H1 (cell line): Measurements from ENCODE around the gene IGLL5. TPM values are rescaled to one million over a fixed set of nuclear protein-coding genes. Genes with fewer than 3 reads are reported as not detected.

Experiments used
- GABPA ChIP-seq: IDR thresholded peaks from 2 replicates; pipeline ENCODE4 v1.6.1; 2011; ENCODE audit warnings: mild to moderate bottlenecking, low read length, moderate library complexity, borderline replicate concordance; ENCODE audit not compliant: insufficient read depth
- TEAD4 ChIP-seq: IDR thresholded peaks from 2 replicates; pipeline ENCODE4 v1.6.1; 2012; ENCODE audit warnings: low read depth, low read length, inconsistent platforms, mixed read lengths
- polyA plus RNA-seq, 7 experiments: library from polyadenylated mRNA; depleted of rRNA in 3 of 7; stranded (reverse) in 5 of 7; unstranded in 2 of 7; fragments of >200 nt in 5 of 7; fragments of 200-250 nt in 2 of 7; gene quantifications; 1 replicate in 5 of 7; 2 replicates in 1 of 7; 4 replicates in 1 of 7; pipeline versions ENCODE4 v1.2.1 to v1.2.3, GENCODE V29; 2011 to 2013; ENCODE audit warnings: missing spikeins in 2 of 7, mixed read lengths in 2 of 7
- total RNA-seq: library from RNA; stranded (reverse); fragmentation: NEBNext Ultra II Directional; extraction: Animal tissue kit (Norgen Biotek cat#: 25700); gene quantifications from 2 replicates; pipeline ENCODE4 v1.2.1, GENCODE V29; 2021
- TF ChIP-seq, protein P1 (sequence below): fragments of 300-600 bp; sonication (generic); IDR thresholded peaks from 2 replicates; pipeline ENCODE4 v1.7.1; 2012; ENCODE audit warnings: low read length, moderate library complexity, mild to moderate bottlenecking, inconsistent platforms; ENCODE audit not compliant: insufficient replicate concordance

The IGLL5 gene
- total and polyA plus RNA-seq, 2 of the 8 experiments (the other 6 are each of a cell fraction or from before 2014, with no cell fraction given), result not detected

DNA sequence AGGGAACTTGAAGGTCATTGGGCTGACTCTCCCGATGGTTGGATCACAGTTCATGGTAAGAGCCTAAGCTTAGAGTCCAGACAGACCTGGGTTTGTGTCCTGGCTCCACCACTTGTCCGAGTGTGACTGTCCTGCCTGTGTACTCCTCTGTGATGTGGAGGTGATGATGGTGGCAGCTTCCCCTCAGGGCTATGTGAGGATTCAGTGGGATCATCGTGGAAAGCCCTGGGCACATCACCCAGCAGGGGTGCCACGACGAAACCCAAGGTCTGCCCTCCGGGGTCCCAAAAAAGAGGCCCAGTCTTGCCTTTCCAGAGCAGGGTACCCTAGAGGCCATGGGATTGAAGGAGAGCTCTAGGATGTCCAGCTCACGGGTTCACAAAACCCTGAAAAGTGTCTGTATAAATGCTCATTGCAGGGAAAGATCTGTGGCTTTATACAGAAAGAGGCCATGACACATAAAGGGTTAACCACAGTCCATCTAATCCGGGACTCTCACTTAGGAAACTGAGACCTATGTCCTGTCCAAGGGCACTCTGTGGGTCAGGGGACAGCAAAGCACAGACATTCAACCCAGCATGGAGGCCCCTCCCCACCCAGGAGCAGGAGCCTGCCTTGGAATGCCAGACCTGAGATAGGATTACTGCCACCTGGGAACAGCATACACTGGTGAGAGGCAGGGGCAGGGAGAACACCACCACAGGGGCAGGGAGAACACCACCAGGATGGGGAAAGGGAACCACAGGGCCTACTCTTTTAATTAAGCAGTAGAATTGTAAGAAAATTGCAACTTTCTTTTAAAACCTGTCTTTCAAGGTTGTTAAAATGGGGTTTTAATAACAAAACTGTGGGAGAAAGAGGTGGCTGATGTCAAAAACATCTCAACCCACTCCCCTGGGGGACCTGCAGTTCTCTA is 51.3 kb downstream of the IGLL5 start (continued):
- TF ChIP-seq, protein P1, sequence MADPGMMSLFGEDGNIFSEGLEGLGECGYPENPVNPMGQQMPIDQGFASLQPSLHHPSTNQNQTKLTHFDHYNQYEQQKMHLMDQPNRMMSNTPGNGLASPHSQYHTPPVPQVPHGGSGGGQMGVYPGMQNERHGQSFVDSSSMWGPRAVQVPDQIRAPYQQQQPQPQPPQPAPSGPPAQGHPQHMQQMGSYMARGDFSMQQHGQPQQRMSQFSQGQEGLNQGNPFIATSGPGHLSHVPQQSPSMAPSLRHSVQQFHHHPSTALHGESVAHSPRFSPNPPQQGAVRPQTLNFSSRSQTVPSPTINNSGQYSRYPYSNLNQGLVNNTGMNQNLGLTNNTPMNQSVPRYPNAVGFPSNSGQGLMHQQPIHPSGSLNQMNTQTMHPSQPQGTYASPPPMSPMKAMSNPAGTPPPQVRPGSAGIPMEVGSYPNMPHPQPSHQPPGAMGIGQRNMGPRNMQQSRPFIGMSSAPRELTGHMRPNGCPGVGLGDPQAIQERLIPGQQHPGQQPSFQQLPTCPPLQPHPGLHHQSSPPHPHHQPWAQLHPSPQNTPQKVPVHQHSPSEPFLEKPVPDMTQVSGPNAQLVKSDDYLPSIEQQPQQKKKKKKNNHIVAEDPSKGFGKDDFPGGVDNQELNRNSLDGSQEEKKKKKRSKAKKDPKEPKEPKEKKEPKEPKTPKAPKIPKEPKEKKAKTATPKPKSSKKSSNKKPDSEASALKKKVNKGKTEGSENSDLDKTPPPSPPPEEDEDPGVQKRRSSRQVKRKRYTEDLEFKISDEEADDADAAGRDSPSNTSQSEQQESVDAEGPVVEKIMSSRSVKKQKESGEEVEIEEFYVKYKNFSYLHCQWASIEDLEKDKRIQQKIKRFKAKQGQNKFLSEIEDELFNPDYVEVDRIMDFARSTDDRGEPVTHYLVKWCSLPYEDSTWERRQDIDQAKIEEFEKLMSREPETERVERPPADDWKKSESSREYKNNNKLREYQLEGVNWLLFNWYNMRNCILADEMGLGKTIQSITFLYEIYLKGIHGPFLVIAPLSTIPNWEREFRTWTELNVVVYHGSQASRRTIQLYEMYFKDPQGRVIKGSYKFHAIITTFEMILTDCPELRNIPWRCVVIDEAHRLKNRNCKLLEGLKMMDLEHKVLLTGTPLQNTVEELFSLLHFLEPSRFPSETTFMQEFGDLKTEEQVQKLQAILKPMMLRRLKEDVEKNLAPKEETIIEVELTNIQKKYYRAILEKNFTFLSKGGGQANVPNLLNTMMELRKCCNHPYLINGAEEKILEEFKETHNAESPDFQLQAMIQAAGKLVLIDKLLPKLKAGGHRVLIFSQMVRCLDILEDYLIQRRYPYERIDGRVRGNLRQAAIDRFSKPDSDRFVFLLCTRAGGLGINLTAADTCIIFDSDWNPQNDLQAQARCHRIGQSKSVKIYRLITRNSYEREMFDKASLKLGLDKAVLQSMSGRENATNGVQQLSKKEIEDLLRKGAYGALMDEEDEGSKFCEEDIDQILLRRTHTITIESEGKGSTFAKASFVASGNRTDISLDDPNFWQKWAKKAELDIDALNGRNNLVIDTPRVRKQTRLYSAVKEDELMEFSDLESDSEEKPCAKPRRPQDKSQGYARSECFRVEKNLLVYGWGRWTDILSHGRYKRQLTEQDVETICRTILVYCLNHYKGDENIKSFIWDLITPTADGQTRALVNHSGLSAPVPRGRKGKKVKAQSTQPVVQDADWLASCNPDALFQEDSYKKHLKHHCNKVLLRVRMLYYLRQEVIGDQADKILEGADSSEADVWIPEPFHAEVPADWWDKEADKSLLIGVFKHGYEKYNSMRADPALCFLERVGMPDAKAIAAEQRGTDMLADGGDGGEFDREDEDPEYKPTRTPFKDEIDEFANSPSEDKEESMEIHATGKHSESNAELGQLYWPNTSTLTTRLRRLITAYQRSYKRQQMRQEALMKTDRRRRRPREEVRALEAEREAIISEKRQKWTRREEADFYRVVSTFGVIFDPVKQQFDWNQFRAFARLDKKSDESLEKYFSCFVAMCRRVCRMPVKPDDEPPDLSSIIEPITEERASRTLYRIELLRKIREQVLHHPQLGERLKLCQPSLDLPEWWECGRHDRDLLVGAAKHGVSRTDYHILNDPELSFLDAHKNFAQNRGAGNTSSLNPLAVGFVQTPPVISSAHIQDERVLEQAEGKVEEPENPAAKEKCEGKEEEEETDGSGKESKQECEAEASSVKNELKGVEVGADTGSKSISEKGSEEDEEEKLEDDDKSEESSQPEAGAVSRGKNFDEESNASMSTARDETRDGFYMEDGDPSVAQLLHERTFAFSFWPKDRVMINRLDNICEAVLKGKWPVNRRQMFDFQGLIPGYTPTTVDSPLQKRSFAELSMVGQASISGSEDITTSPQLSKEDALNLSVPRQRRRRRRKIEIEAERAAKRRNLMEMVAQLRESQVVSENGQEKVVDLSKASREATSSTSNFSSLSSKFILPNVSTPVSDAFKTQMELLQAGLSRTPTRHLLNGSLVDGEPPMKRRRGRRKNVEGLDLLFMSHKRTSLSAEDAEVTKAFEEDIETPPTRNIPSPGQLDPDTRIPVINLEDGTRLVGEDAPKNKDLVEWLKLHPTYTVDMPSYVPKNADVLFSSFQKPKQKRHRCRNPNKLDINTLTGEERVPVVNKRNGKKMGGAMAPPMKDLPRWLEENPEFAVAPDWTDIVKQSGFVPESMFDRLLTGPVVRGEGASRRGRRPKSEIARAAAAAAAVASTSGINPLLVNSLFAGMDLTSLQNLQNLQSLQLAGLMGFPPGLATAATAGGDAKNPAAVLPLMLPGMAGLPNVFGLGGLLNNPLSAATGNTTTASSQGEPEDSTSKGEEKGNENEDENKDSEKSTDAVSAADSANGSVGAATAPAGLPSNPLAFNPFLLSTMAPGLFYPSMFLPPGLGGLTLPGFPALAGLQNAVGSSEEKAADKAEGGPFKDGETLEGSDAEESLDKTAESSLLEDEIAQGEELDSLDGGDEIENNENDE, result no peak
- TF ChIP-seq TEAD4 (no peak), GABPA (no peak)
